Measurements from ENCODE around the gene TOPBP1. TPM values are rescaled to one million over a fixed set of nuclear protein-coding genes. Genes with fewer than 3 reads are reported as not detected.
"Not testable (repeated sequence)": the region's sequence is repeated elsewhere in the genome, so short reads cannot be mapped to it uniquely, and the experiment has no call there.

TOPBP1 gene
- total RNA-seq, 2 donors from 2014 or later = 21.5 to 34.2 TPM

- Histone ChIP-seq H3K27ac (no peak overlapping the region), H3K27me3 (replicated peaks; ENCODE audit: insufficient read depth) (no peaks in the 10 kb centered on the region), H3K4me1 (ENCODE audit: control insufficient read depth in 1 of 2, low read depth in 2 of 2) (no peaks in the 10 kb centered on the region), H3K9me3 (no peaks in the 10 kb centered on the region), H3K36me3 (no peaks in the 10 kb centered on the region), H3K4me3 (no peak overlapping the region)
- ATAC-seq (ENCODE audit: insufficient number of reproducible peaks, low FRiP score, low read depth) = no peak
- no peak for DNase-seq (ENCODE audit: low spot score)
- TF ChIP-seq CTCF (IDR thresholded peaks at IDR 0.05) = no peak
Observed at GRCh38 chr3:133673746-133674145, 12.0 kb upstream of the TOPBP1 start.

- no peaks in the 10 kb centered on the region for H3K4me1 ChIP-seq (ENCODE audit: control insufficient read depth in 1 of 2, low read depth in 2 of 2)
- no peaks in the 10 kb centered on the region for H3K9me3 ChIP-seq
- no peak for DNase-seq (ENCODE audit: low spot score)
- TF ChIP-seq CTCF (IDR thresholded peaks at IDR 0.05) = no peak
- no peak for ATAC-seq (ENCODE audit: insufficient number of reproducible peaks, low FRiP score, low read depth)
- H3K4me3 ChIP-seq = no peak overlapping the region
- no peaks in the 10 kb centered on the region for H3K36me3 ChIP-seq
- H3K27me3 ChIP-seq (replicated peaks; ENCODE audit: insufficient read depth) = no peaks in the 10 kb centered on the region
- no peak overlapping the region for H3K27ac ChIP-seq
Observed at GRCh38 chr3:133672461-133672860, 10.7 kb upstream of the TOPBP1 start.

GRCh38 chr3:133670525-133670995, 8.8 kb upstream of the TOPBP1 start:
- no peak overlapping the region for H3K4me3 ChIP-seq
- no peaks in the 10 kb centered on the region for H3K4me1 ChIP-seq (ENCODE audit: control insufficient read depth in 1 of 2, low read depth in 2 of 2)
- H3K27me3 ChIP-seq (replicated peaks; ENCODE audit: insufficient read depth) = no peaks in the 10 kb centered on the region
- no peaks in the 10 kb centered on the region for H3K36me3 ChIP-seq
- ATAC-seq (ENCODE audit: insufficient number of reproducible peaks, low FRiP score, low read depth) = no peak
- H3K27ac ChIP-seq = no peak overlapping the region
- no peak for TF ChIP-seq CTCF (IDR thresholded peaks at IDR 0.05)
- DNase-seq (ENCODE audit: low spot score) = no peak
- H3K9me3 ChIP-seq = no peaks in the 10 kb centered on the region

- H3K9me3 ChIP-seq = no peaks in the 10 kb centered on the region
- H3K4me1 ChIP-seq (ENCODE audit: control insufficient read depth in 1 of 2, low read depth in 2 of 2) = no peaks in the 10 kb centered on the region
- ATAC-seq (ENCODE audit: insufficient number of reproducible peaks, low FRiP score, low read depth) = no peak
- no peak for DNase-seq (ENCODE audit: low spot score)
- H3K36me3 ChIP-seq = no peaks in the 10 kb centered on the region
- H3K4me3 ChIP-seq = no peak overlapping the region
- H3K27ac ChIP-seq = no peak overlapping the region
- H3K27me3 ChIP-seq (replicated peaks; ENCODE audit: insufficient read depth) = no peaks in the 10 kb centered on the region
- TF ChIP-seq CTCF (IDR thresholded peaks at IDR 0.05) = no peak
Observed at GRCh38 chr3:133669949-133670524, 8.3 kb upstream of the TOPBP1 start.

GRCh38 chr3:133667118-133667517, 5.4 kb upstream of the TOPBP1 start:
- no peaks in the 10 kb centered on the region for H3K36me3 ChIP-seq
- H3K27ac ChIP-seq = no peak overlapping the region
- H3K4me3 ChIP-seq = no peak overlapping the region
- no peak for TF ChIP-seq CTCF (IDR thresholded peaks at IDR 0.05)
- H3K4me1 ChIP-seq (ENCODE audit: control insufficient read depth in 1 of 2, low read depth in 2 of 2) = peaks cover 4 to 9% of the 10 kb centered on the region in 2 donors
- ATAC-seq (ENCODE audit: insufficient number of reproducible peaks, low FRiP score, low read depth) = no peak
- no peaks in the 10 kb centered on the region for H3K9me3 ChIP-seq
- DNase-seq (ENCODE audit: low spot score) = no peak
- H3K27me3 ChIP-seq (replicated peaks; ENCODE audit: insufficient read depth) = no peaks in the 10 kb centered on the region

GRCh38 chr3:133665188-133665587, 3.4 kb upstream of the TOPBP1 start:
- not testable (repeated sequence) for H3K4me3 ChIP-seq; H3K9me3 ChIP-seq; H3K36me3 ChIP-seq; DNase-seq (ENCODE audit: low spot score); ATAC-seq (ENCODE audit: insufficient number of reproducible peaks, low FRiP score, low read depth); H3K27me3 ChIP-seq (replicated peaks; ENCODE audit: insufficient read depth); H3K27ac ChIP-seq
- H3K4me1 ChIP-seq (ENCODE audit: control insufficient read depth in 1 of 2, low read depth in 2 of 2) = peaks cover 11 to 16% of the 10 kb centered on the region in 2 donors

Data from thoracic aorta (tissue), 2 donors.